Measurements from ENCODE around the gene LENEP.
A peak's percentile ranks its signal among the peaks of the same experiment; 100 is the strongest.
"Not testable (repeated sequence)": the region's sequence is repeated elsewhere in the genome, so short reads cannot be mapped to it uniquely, and the experiment has no call there.

The LENEP gene

DNA sequence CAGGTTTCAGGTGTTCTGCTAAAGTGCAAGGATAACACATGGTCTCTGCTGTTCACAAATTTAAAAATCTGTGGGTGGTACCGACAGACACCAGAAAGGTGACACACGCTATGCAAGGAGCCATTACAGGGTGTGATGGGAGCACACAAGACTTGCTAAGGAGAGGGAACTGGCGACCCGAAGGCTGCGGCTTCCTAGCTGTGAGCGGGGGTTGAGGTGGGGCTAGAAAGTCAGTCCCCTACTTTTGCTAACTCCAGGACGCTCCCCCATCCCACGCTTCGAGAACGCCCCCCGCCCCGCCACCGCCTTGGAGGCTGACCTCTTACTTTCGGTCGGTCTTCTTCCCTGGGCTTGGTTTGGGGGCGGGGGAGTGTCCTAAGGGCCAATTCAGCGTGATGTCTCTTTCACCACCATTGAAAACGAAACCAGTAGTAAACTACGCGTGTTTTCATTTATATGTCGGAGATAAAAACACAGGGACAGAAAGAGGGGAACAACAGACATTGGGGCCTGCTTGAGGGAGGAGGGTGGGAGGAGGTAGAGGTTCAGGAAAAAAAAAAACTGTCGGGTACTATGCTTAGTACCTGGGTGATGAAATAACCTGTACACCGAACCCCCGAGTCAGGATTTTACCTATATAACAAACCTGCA is 17.9 kb upstream of the LENEP start:
- Mint-ChIP-seq H3K4me1 (peaks cover 27% of the 10 kb centered on the region), H3K9me3 (no peaks in the 10 kb centered on the region), H3K36me3 (peaks cover 8% of the 10 kb centered on the region), H3K27me3 (no peaks in the 10 kb centered on the region), H3K27ac (no peak overlapping the region), H3K4me3 (no peak overlapping the region)
- ATAC-seq (ENCODE audit: low read depth), result no peak
- peak in 1 of 2 donors; percentile 52 for DNase-seq (ENCODE audit: low spot score in 2 of 2)

GRCh38 chr1:154977762-154978161 is 15.6 kb upstream of the LENEP start:
- H3K27me3 Mint-ChIP-seq, result not testable (repeated sequence)

GRCh38 chr1:154978360-154978759 is 15.0 kb upstream of the LENEP start:
- H3K4me1 Mint-ChIP-seq, result peaks cover 9% of the 10 kb centered on the region
- H3K27ac Mint-ChIP-seq, result no peak overlapping the region
- no peaks in the 10 kb centered on the region for H3K9me3 Mint-ChIP-seq
- peaks cover 5% of the 10 kb centered on the region for H3K36me3 Mint-ChIP-seq
- H3K4me3 Mint-ChIP-seq, result no peak overlapping the region
- ATAC-seq (ENCODE audit: low read depth), result no peak
- no peaks in the 10 kb centered on the region for H3K27me3 Mint-ChIP-seq
- no peak for DNase-seq (ENCODE audit: low spot score in 2 of 2)

More at GRCh38 chr1:154977762-154978161, 15.6 kb upstream of the LENEP start:
- H3K4me3 Mint-ChIP-seq; H3K27ac Mint-ChIP-seq; DNase-seq (ENCODE audit: low spot score in 2 of 2); ATAC-seq (ENCODE audit: low read depth); H3K9me3 Mint-ChIP-seq; H3K36me3 Mint-ChIP-seq: not testable (repeated sequence)
- H3K4me1 Mint-ChIP-seq, result peaks cover 12% of the 10 kb centered on the region

DNA sequence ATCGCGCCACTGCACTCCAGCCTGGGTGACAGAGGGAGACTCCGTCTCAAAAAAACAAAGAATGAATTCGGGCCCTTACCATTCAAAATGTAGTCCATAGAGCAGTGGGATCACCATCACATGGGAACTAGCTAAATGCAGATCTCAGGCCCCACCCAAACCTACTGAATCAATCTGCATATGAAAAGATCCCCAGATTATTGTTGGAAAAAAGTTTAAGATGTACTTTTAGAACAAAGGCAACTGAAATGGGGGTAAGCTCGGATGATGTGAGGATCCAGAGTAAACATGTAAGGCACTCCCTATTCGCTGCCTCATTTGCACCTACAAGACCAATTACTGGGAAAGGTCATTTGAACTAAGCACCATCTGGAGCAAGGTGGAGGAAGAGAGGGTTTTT is 11.0 kb upstream of the LENEP start:
- DNase-seq (ENCODE audit: low spot score in 2 of 2) (no peak), ATAC-seq (ENCODE audit: low read depth) (no peak)
- Mint-ChIP-seq H3K9me3 (no peaks in the 10 kb centered on the region), H3K27ac (no peak overlapping the region), H3K4me1 (peaks cover 11% of the 10 kb centered on the region), H3K27me3 (no peaks in the 10 kb centered on the region), H3K4me3 (no peak overlapping the region), H3K36me3 (peaks cover 5% of the 10 kb centered on the region)

GRCh38 chr1:154982897-154983648 is 10.3 kb upstream of the LENEP start, which contains the start of gene FLAD1:
Gene FLAD1, plus strand, starts transcription at chr1:154983344. Its CDS starts 351 bp downstream, at chr1:154983695.
- H3K27ac Mint-ChIP-seq, result peak within 1 kb of the TSS; percentile 87

DNA sequence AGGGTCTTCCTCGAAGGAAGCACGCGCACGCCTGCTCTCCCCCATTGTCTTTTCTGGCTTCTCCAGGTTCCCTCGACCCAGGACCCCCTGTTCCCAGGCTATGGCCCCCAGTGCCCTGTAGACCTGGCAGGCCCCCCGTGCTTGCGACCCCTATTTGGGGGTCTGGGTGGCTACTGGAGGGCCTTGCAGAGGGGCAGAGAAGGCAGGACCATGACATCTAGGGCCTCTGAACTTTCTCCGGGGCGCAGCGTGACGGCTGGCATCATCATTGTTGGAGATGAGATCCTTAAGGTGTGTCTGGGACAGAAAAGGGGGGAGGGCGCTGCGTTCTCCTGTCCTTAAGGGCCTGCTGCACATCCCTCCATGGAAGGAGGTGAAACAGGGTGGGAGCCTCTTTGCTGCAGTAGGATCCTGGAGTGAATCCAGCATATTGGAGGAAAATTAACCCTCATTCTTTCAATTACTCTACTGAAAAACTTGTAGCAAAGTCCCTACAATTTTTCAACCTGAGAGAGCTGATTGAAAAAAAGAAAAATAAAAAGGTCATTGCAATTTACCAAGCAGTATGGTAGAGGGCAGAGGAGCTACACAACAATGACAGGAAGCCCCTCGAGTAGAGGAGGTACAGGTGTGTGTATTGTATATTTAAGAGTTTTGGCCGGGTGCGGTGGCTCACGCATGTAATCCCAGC is 9.5 kb upstream of the LENEP start:
- no peaks in the 10 kb centered on the region for H3K9me3 Mint-ChIP-seq
- no peaks in the 10 kb centered on the region for H3K27me3 Mint-ChIP-seq
- H3K4me3 Mint-ChIP-seq, result no peak overlapping the region
- peak overlapping the region; percentile 87 for H3K27ac Mint-ChIP-seq
- H3K36me3 Mint-ChIP-seq, result peaks cover 7% of the 10 kb centered on the region
- no peak for ATAC-seq (ENCODE audit: low read depth)
- no peak for DNase-seq (ENCODE audit: low spot score in 2 of 2)
- peaks cover 8% of the 10 kb centered on the region for H3K4me1 Mint-ChIP-seq

More at GRCh38 chr1:154982897-154983648, 10.3 kb upstream of the LENEP start, which contains the start of gene FLAD1:
- peaks cover 3% of the 10 kb centered on the region for H3K36me3 Mint-ChIP-seq
- peaks cover 6% of the 10 kb centered on the region for H3K4me1 Mint-ChIP-seq
- no peak within 1 kb of the TSS for H3K4me3 Mint-ChIP-seq
- DNase-seq (ENCODE audit: low spot score in 2 of 2) (peak; percentile 80 to 93), ATAC-seq (ENCODE audit: low read depth) (peak; percentile 98)
- no peaks in the 10 kb centered on the region for H3K27me3 Mint-ChIP-seq
- no peaks in the 10 kb centered on the region for H3K9me3 Mint-ChIP-seq

DNA sequence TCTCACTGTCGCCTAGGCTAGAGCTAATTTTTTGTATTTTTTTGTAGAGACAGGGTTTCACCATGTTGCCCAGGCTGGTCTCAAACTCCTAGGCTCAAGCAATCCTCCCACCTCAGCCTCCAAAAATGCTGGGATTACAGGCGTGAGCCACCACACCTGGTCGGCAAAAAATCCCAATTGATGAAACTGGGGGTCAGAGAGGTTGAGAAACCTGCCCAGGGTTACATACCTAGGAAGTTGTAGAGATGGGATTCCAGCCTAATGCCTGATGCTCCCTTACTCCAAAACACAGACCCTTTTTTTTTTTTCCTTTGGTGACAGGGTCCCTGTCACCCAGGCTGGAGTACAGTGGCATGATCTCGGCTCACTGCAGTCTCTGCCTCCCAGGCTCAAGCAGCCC is 6.7 kb upstream of the LENEP start:
- not testable (repeated sequence) for H3K9me3 Mint-ChIP-seq; H3K27ac Mint-ChIP-seq; H3K4me3 Mint-ChIP-seq; H3K27me3 Mint-ChIP-seq; DNase-seq (ENCODE audit: low spot score in 2 of 2); ATAC-seq (ENCODE audit: low read depth)
- peaks cover 16% of the 10 kb centered on the region for H3K4me1 Mint-ChIP-seq
- peaks cover 13% of the 10 kb centered on the region for H3K36me3 Mint-ChIP-seq

DNA sequence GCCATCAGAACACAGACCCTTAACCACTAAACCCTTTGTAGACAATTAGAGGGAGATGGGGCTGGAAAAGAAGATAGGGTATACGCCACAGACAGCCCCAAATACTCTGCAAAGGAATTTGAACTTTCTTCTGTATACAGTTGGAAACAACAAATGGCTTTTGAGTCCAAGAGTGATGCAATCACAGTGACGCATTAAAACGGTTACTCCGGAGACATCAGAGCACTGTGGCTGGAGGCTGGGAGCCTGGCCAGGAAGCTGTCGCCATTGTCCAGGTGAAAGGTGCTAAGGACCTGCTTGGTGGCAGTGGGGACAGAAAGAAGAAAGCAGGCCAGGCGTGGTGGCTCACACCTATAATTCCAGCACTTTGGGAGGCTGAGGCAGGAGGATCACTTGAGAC is 6.1 kb upstream of the LENEP start:
- peaks cover 16% of the 10 kb centered on the region for H3K4me1 Mint-ChIP-seq
- DNase-seq (ENCODE audit: low spot score in 2 of 2), result no peak
- ATAC-seq (ENCODE audit: low read depth), result no peak
- no peaks in the 10 kb centered on the region for H3K27me3 Mint-ChIP-seq
- H3K36me3 Mint-ChIP-seq, result peaks cover 13% of the 10 kb centered on the region
- H3K4me3 Mint-ChIP-seq, result no peak overlapping the region
- H3K27ac Mint-ChIP-seq, result no peak overlapping the region
- no peaks in the 10 kb centered on the region for H3K9me3 Mint-ChIP-seq

DNA sequence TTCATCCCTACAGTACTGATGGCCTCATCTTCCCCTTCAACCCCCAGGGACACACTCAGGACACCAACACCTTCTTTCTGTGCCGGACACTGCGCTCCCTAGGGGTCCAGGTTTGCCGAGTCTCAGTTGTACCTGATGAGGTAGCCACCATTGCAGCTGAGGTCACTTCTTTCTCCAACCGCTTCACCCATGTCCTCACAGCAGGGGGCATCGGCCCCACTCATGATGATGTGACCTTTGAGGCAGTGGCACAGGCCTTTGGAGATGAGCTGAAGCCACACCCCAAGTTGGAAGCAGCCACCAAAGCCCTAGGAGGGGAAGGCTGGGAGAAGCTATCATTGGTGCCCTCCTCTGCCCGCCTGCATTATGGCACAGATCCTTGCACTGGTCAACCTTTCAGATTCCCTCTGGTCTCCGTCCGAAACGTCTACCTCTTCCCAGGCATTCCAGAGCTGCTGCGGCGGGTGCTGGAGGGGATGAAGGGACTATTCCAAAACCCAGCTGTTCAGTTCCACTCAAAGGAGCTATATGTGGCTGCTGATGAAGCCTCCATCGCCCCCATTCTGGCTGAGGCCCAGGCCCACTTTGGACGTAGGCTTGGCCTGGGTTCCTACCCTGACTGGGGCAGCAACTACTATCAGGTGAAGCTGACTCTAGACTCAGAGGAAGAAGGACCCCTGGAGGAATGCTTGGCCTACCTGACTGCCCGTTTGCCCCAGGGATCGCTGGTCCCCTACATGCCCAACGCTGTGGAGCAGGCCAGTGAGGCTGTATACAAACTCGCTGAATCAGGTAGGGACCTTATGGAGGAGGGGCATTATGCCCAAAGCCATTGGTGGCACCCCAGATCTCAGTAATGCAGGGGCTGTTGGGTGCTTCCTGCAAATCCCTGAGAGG is 5.1 kb upstream of the LENEP start:
- no peaks in the 10 kb centered on the region for H3K27me3 Mint-ChIP-seq
- H3K4me1 Mint-ChIP-seq, result peaks cover 16% of the 10 kb centered on the region
- no peak for ATAC-seq (ENCODE audit: low read depth)
- no peak overlapping the region for H3K4me3 Mint-ChIP-seq
- H3K27ac Mint-ChIP-seq, result no peak overlapping the region
- no peaks in the 10 kb centered on the region for H3K9me3 Mint-ChIP-seq
- peaks cover 13% of the 10 kb centered on the region for H3K36me3 Mint-ChIP-seq
- DNase-seq (ENCODE audit: low spot score in 2 of 2), result no peak

- Mint-ChIP-seq H3K27ac (no peak overlapping the region), H3K9me3 (no peaks in the 10 kb centered on the region), H3K36me3 (peaks cover 13% of the 10 kb centered on the region), H3K4me3 (no peak overlapping the region), H3K4me1 (peaks cover 9% of the 10 kb centered on the region), H3K27me3 (no peaks in the 10 kb centered on the region)
- DNase-seq (ENCODE audit: low spot score in 2 of 2) (no peak), ATAC-seq (ENCODE audit: low read depth) (no peak)
Observed at GRCh38 chr1:154989195-154989860, 4.1 kb upstream of the LENEP start.

DNA sequence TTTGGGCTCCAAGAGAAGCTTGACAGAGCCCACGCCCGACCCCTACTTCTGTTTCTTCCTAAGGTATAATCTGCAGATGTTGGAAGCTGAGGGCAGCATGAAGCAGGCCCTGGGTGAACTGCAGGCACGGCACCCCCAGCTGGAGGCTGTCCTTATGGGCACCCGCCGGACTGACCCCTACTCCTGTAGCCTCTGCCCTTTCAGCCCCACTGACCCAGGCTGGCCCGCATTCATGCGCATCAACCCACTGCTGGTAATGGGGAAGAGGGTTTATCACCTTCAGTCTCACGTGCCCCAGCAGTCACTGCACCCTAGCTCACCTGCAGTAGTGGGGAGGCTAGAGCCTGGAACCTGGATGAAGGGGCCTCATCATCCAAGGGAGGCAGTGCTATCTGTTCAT is 3.1 kb upstream of the LENEP start:
- Mint-ChIP-seq H3K27ac (no peak overlapping the region), H3K4me1 (peaks cover 9% of the 10 kb centered on the region)

GRCh38 chr1:154992721-154993571 is 440 bp upstream of the LENEP start:
- H3K27me3 Mint-ChIP-seq, result no peaks in the 10 kb centered on the region
- no peaks in the 10 kb centered on the region for H3K9me3 Mint-ChIP-seq
- H3K27ac Mint-ChIP-seq, result no peak overlapping the region
- peaks cover 13% of the 10 kb centered on the region for H3K36me3 Mint-ChIP-seq
- H3K4me1 Mint-ChIP-seq, result peaks cover 17% of the 10 kb centered on the region
- DNase-seq (ENCODE audit: low spot score in 2 of 2), result no peak
- no peak overlapping the region for H3K4me3 Mint-ChIP-seq
- no peak for ATAC-seq (ENCODE audit: low read depth)

More for the DNA sequence above, 3.1 kb upstream of the LENEP start:
- Mint-ChIP-seq H3K4me3 (no peak overlapping the region), H3K36me3 (peaks cover 13% of the 10 kb centered on the region), H3K9me3 (no peaks in the 10 kb centered on the region), H3K27me3 (no peaks in the 10 kb centered on the region)
- ATAC-seq (ENCODE audit: low read depth), result no peak
- DNase-seq (ENCODE audit: low spot score in 2 of 2), result no peak
